HEK293 (cell line): ENCODE results near the gene NAT16.

Experiments used
- CTCF ChIP-seq: fragments of 450-650 bp; formaldehyde crosslinking; IDR thresholded peaks from 2 replicates; pipeline ENCODE4 v1.5.1; 2016; ENCODE audit warnings: missing biosample characterization, missing genetic modification characterization
- KLF1 ChIP-seq: fragments of 450-650 bp; formaldehyde crosslinking; IDR thresholded peaks from 2 replicates; pipeline ENCODE4 v1.5.1; 2016; ENCODE audit warnings: missing biosample characterization, missing genetic modification characterization
- YY1 ChIP-seq: fragments of 450-650 bp; formaldehyde crosslinking; IDR thresholded peaks from 2 replicates; pipeline ENCODE4 v1.5.1; 2018; ENCODE audit warnings: missing biosample characterization, missing genetic modification characterization
- ZBTB49 ChIP-seq: fragments of 450-650 bp; formaldehyde crosslinking; IDR thresholded peaks from 2 replicates; pipeline ENCODE4 v1.5.1; 2016; ENCODE audit warnings: missing biosample characterization, missing genetic modification characterization, low read depth
- ZBTB7A ChIP-seq: fragments of 450-650 bp; formaldehyde crosslinking; IDR thresholded peaks from 2 replicates; pipeline ENCODE4 v1.5.1; 2016; ENCODE audit warnings: low read depth, missing biosample characterization, missing genetic modification characterization
- ZNF211 ChIP-seq: fragments of 450-650 bp; formaldehyde crosslinking; IDR thresholded peaks from 2 replicates; pipeline ENCODE4 v1.5.1; 2016; ENCODE audit warnings: low read depth, missing biosample characterization, missing genetic modification characterization
- ZNF311 ChIP-seq: fragments of 450-650 bp; formaldehyde crosslinking; IDR thresholded peaks from 2 replicates; pipeline ENCODE4 v1.5.1; 2017; ENCODE audit warnings: missing biosample characterization, missing genetic modification characterization, borderline replicate concordance
- ZNF514 ChIP-seq: fragments of 450-650 bp; formaldehyde crosslinking; IDR thresholded peaks from 2 replicates; pipeline ENCODE4 v1.5.1; 2016; ENCODE audit warnings: missing biosample characterization, missing genetic modification characterization
- TF ChIP-seq, protein P1 (sequence below): fragments of 450-650 bp; formaldehyde crosslinking; IDR thresholded peaks from 2 replicates; pipeline ENCODE4 v1.5.1; 2016; ENCODE audit warnings: missing biosample characterization, missing genetic modification characterization

DNA sequence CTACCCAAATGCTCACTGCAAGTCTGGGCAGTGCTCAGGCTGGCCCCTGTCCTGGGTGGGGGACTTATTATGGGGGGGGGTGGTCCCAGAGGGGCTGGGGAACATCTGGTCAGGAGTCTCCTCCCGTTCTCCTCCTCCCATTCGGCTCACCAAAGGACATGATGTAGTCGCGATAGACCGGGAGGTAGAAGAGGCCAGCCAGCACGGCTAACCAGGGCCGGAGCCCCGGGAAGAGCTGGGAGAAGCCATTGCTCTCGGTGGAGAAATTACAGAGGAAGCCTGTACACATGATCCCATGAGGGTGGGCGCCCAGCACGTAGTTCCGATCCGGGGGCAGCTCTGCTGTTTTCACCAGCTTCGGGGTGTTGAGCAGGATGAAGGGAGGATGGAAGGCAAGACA is 18.4 kb upstream of the NAT16 start:
- no peak for TF ChIP-seq YY1 (tag by site-specific recombination)
- TF ChIP-seq, protein P1, sequence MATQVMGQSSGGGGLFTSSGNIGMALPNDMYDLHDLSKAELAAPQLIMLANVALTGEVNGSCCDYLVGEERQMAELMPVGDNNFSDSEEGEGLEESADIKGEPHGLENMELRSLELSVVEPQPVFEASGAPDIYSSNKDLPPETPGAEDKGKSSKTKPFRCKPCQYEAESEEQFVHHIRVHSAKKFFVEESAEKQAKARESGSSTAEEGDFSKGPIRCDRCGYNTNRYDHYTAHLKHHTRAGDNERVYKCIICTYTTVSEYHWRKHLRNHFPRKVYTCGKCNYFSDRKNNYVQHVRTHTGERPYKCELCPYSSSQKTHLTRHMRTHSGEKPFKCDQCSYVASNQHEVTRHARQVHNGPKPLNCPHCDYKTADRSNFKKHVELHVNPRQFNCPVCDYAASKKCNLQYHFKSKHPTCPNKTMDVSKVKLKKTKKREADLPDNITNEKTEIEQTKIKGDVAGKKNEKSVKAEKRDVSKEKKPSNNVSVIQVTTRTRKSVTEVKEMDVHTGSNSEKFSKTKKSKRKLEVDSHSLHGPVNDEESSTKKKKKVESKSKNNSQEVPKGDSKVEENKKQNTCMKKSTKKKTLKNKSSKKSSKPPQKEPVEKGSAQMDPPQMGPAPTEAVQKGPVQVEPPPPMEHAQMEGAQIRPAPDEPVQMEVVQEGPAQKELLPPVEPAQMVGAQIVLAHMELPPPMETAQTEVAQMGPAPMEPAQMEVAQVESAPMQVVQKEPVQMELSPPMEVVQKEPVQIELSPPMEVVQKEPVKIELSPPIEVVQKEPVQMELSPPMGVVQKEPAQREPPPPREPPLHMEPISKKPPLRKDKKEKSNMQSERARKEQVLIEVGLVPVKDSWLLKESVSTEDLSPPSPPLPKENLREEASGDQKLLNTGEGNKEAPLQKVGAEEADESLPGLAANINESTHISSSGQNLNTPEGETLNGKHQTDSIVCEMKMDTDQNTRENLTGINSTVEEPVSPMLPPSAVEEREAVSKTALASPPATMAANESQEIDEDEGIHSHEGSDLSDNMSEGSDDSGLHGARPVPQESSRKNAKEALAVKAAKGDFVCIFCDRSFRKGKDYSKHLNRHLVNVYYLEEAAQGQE (tag by site-specific recombination): no peak
- TF ChIP-seq CTCF (tag by site-specific recombination): no peak
- no peak for TF ChIP-seq ZNF211 (tag by site-specific recombination)
- TF ChIP-seq ZBTB7A: no peak
- no peak for TF ChIP-seq KLF1 (tag by site-specific recombination)
- TF ChIP-seq ZNF311 (tag by site-specific recombination): no peak
- TF ChIP-seq ZBTB49 (tag by site-specific recombination): no peak
- TF ChIP-seq ZNF514 (tag by site-specific recombination): no peak
